Liver (tissue), 9 donors: Measurements from ENCODE around the gene SPAG17. TPM values are rescaled to one million over a fixed set of nuclear protein-coding genes. Genes with fewer than 3 reads are reported as not detected.

Experiments used
- DNase-seq: peaks from one replicate; pipeline ENCODE4 v3.0.0-alpha.2; 2017; ENCODE audit warnings: low spot score
- H3K27ac ChIP-seq, 2 donors: one replicate each; pipeline ENCODE4 v1.7.0; 2013; ENCODE audit warnings: inconsistent platforms in 2 of 2, low read length in 2 of 2, control low read depth in 1 of 2, low read depth in 1 of 2, mild to moderate bottlenecking in 1 of 2
- H3K27me3 ChIP-seq, 4 donors: one replicate each; pipeline versions ENCODE4 v1.6.1 to v1.7.0; 2013; ENCODE audit warnings: low read length in 3 of 4, inconsistent platforms in 1 of 4, mild to moderate bottlenecking in 1 of 4, moderate library complexity in 1 of 4; ENCODE audit not compliant: control insufficient read depth in 4 of 4, insufficient read depth in 4 of 4
- H3K36me3 ChIP-seq, 4 donors: one replicate each; pipeline versions ENCODE4 v1.6.1 to v1.7.0; 2013; ENCODE audit warnings: low read length in 3 of 4, mild to moderate bottlenecking in 3 of 4, low read depth in 1 of 4, moderate library complexity in 1 of 4; ENCODE audit not compliant: control insufficient read depth in 4 of 4, insufficient read depth in 3 of 4
- H3K4me1 ChIP-seq, 4 donors: one replicate each; pipeline versions ENCODE4 v1.6.1 to v1.7.0; 2013; ENCODE audit warnings: low read length in 3 of 4, mild to moderate bottlenecking in 3 of 4, moderate library complexity in 1 of 4; ENCODE audit not compliant: control insufficient read depth in 4 of 4, insufficient read depth in 4 of 4
- H3K4me3 ChIP-seq, 3 donors: one replicate each; pipeline versions ENCODE4 v1.6.1 to v1.7.0; 2013; ENCODE audit warnings: low read length in 3 of 3, control low read depth in 1 of 3, low read depth in 1 of 3, mild to moderate bottlenecking in 1 of 3
- H3K9ac ChIP-seq, 2 donors: one replicate each; pipeline ENCODE4 v1.7.0; 2013; ENCODE audit warnings: low read length in 2 of 2, mild to moderate bottlenecking in 2 of 2, moderate library complexity in 2 of 2, control low read depth in 1 of 2, low read depth in 1 of 2
- H3K9me3 ChIP-seq, 4 donors: one replicate each; pipeline versions ENCODE4 v1.6.1 to v1.7.0; 2013; ENCODE audit warnings: low read length in 3 of 4; ENCODE audit not compliant: control insufficient read depth in 4 of 4
- EGR1 ChIP-seq, 2 donors: IDR thresholded peaks; 2 replicates each; pipeline ENCODE4 v1.6.1; 2016 to 2018; ENCODE audit warnings: antibody characterized with exemption in 2 of 2, low read depth in 2 of 2
- FOXA1 ChIP-seq: IDR thresholded peaks from 2 replicates; pipeline ENCODE4 v1.6.1; 2016; ENCODE audit warnings: antibody characterized with exemption
- GABPA ChIP-seq, 2 donors: IDR thresholded peaks in 1 of 2; conservative IDR thresholded peaks in 1 of 2; 2 replicates each; pipeline ENCODE4 v1.6.1; 2016; ENCODE audit warnings: antibody characterized with exemption in 2 of 2, mild to moderate bottlenecking in 1 of 2, moderate library complexity in 1 of 2
- HNF4A ChIP-seq, 2 donors: conservative IDR thresholded peaks; 2 replicates each; pipeline ENCODE4 v1.6.1; 2016; ENCODE audit warnings: antibody characterized with exemption in 2 of 2, mild to moderate bottlenecking in 2 of 2
- HNF4G ChIP-seq: IDR thresholded peaks from 2 replicates; pipeline ENCODE4 v1.6.1; 2016; ENCODE audit warnings: antibody characterized with exemption
- NR2F2 ChIP-seq: IDR thresholded peaks from 2 replicates; pipeline ENCODE4 v1.6.1; 2016; ENCODE audit warnings: antibody characterized with exemption
- RAD21 ChIP-seq, 2 donors: IDR thresholded peaks; 2 replicates each; pipeline ENCODE4 v1.6.1; 2016; ENCODE audit warnings: antibody characterized with exemption in 2 of 2, mild to moderate bottlenecking in 2 of 2
- SP1 ChIP-seq: IDR thresholded peaks from 2 replicates; pipeline ENCODE4 v1.6.1; 2018; ENCODE audit warnings: antibody characterized with exemption, mild to moderate bottlenecking
- TAF1 ChIP-seq: conservative IDR thresholded peaks from 2 replicates; pipeline ENCODE4 v1.6.1; 2016; ENCODE audit warnings: antibody characterized with exemption, mild to moderate bottlenecking
- WGBS: extraction: QIAGEN DNeasy Blood & Tissue Kit; methylation state at CpG from one replicate; pipeline ENCODE4 v1.1.7; 2013; 5-methylcytosine and 5-hydroxymethylcytosine counted together
- polyA plus RNA-seq, 2 donors: library from polyadenylated mRNA; stranded (reverse) in 1 of 2; unstranded in 1 of 2; fragments of 200-250 nt in 1 of 2; fragments of >200 nt in 1 of 2; fragmentation: Nextera tagmentation in 1 of 2; extraction: Ambion mirVana in 1 of 2; gene quantifications; one replicate each; pipeline versions ENCODE4 v1.2.1 to v1.2.3, GENCODE V29; 2013 to 2015
- total RNA-seq, 2 donors: library from RNA; depleted of rRNA; stranded (reverse); fragments of >200 nt; gene quantifications; one replicate each; pipeline ENCODE4 v1.2.3, GENCODE V29; 2014
- TF ChIP-seq, protein P1 (sequence below): IDR thresholded peaks from 2 replicates; pipeline ENCODE4 v1.6.1; 2016; ENCODE audit warnings: antibody characterized with exemption, mild to moderate bottlenecking
- TF ChIP-seq, protein P2 (sequence below): fragments of 150-350 bp; IDR thresholded peaks from 2 replicates; pipeline ENCODE4 v1.5.1; 2017; ENCODE audit warnings: improper control_type of control experiment, low read depth, low read length; ENCODE audit not compliant: missing input control
- TF ChIP-seq, protein P3 (sequence below): IDR thresholded peaks from 2 replicates; pipeline ENCODE4 v1.6.1; 2016; ENCODE audit warnings: antibody characterized with exemption
- donor health status: healthy.
- donor health status: healthy.
- donor health status: healthy.
- donor health status: healthy.
- donor health status: healthy.

Gene SPAG17
- total and polyA plus RNA-seq, 4 donors = 0.17 to 0.75 TPM; not detected in 2

DNA sequence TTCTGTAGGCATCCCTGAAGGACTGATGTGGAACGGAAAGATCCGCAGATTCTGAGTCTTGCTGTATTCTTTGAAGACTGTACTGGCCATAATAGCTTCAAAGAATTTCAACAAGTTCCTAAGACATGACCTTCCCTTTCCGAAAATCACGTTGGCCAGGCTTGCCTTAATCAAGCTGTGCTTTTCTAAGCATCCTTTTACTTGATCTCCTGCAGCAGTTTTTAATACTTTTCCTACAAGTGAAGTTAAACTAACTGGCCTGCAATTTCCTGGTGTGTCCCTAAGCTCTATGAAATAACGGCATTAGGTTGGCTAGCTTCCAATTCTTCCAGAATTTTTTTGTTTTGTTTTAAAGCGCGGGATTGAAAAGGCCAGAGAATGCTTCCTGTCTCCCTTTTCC is 40.3 kb downstream of the SPAG17 start:
- no peak for DNase-seq
- WGBS = 76% methylated on average over 7 of the region's 7 CpGs
- Histone ChIP-seq H3K9me3 (no peaks in the 10 kb centered on the region), H3K27ac (no peak overlapping the region), H3K27me3 (no peaks in the 10 kb centered on the region), H3K9ac (no peak overlapping the region), H3K4me1 (no peaks in the 10 kb centered on the region), H3K36me3 (no peaks in the 10 kb centered on the region), H3K4me3 (no peak overlapping the region)
- TF ChIP-seq TAF1 = no peak
- TF ChIP-seq GABPA (IDR thresholded peaks at IDR 0.05 in 1 of 2, conservative IDR thresholded peaks at IDR 0.05 in 1 of 2) = no peak
- TF ChIP-seq, protein P1, sequence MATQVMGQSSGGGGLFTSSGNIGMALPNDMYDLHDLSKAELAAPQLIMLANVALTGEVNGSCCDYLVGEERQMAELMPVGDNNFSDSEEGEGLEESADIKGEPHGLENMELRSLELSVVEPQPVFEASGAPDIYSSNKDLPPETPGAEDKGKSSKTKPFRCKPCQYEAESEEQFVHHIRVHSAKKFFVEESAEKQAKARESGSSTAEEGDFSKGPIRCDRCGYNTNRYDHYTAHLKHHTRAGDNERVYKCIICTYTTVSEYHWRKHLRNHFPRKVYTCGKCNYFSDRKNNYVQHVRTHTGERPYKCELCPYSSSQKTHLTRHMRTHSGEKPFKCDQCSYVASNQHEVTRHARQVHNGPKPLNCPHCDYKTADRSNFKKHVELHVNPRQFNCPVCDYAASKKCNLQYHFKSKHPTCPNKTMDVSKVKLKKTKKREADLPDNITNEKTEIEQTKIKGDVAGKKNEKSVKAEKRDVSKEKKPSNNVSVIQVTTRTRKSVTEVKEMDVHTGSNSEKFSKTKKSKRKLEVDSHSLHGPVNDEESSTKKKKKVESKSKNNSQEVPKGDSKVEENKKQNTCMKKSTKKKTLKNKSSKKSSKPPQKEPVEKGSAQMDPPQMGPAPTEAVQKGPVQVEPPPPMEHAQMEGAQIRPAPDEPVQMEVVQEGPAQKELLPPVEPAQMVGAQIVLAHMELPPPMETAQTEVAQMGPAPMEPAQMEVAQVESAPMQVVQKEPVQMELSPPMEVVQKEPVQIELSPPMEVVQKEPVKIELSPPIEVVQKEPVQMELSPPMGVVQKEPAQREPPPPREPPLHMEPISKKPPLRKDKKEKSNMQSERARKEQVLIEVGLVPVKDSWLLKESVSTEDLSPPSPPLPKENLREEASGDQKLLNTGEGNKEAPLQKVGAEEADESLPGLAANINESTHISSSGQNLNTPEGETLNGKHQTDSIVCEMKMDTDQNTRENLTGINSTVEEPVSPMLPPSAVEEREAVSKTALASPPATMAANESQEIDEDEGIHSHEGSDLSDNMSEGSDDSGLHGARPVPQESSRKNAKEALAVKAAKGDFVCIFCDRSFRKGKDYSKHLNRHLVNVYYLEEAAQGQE = no peak
- TF ChIP-seq, protein P2, sequence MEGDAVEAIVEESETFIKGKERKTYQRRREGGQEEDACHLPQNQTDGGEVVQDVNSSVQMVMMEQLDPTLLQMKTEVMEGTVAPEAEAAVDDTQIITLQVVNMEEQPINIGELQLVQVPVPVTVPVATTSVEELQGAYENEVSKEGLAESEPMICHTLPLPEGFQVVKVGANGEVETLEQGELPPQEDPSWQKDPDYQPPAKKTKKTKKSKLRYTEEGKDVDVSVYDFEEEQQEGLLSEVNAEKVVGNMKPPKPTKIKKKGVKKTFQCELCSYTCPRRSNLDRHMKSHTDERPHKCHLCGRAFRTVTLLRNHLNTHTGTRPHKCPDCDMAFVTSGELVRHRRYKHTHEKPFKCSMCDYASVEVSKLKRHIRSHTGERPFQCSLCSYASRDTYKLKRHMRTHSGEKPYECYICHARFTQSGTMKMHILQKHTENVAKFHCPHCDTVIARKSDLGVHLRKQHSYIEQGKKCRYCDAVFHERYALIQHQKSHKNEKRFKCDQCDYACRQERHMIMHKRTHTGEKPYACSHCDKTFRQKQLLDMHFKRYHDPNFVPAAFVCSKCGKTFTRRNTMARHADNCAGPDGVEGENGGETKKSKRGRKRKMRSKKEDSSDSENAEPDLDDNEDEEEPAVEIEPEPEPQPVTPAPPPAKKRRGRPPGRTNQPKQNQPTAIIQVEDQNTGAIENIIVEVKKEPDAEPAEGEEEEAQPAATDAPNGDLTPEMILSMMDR = no peak
- TF ChIP-seq HNF4A (conservative IDR thresholded peaks at IDR 0.05) = no peak
- no peak for TF ChIP-seq EGR1 (IDR thresholded peaks at IDR 0.05; ENCODE audit: low read depth in 2 of 2)
- TF ChIP-seq FOXA1 = no peak
- TF ChIP-seq NR2F2 = no peak
- TF ChIP-seq SP1 = no peak
- TF ChIP-seq, protein P3, sequence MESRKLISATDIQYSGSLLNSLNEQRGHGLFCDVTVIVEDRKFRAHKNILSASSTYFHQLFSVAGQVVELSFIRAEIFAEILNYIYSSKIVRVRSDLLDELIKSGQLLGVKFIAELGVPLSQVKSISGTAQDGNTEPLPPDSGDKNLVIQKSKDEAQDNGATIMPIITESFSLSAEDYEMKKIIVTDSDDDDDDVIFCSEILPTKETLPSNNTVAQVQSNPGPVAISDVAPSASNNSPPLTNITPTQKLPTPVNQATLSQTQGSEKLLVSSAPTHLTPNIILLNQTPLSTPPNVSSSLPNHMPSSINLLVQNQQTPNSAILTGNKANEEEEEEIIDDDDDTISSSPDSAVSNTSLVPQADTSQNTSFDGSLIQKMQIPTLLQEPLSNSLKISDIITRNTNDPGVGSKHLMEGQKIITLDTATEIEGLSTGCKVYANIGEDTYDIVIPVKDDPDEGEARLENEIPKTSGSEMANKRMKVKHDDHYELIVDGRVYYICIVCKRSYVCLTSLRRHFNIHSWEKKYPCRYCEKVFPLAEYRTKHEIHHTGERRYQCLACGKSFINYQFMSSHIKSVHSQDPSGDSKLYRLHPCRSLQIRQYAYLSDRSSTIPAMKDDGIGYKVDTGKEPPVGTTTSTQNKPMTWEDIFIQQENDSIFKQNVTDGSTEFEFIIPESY = no peak

DNA sequence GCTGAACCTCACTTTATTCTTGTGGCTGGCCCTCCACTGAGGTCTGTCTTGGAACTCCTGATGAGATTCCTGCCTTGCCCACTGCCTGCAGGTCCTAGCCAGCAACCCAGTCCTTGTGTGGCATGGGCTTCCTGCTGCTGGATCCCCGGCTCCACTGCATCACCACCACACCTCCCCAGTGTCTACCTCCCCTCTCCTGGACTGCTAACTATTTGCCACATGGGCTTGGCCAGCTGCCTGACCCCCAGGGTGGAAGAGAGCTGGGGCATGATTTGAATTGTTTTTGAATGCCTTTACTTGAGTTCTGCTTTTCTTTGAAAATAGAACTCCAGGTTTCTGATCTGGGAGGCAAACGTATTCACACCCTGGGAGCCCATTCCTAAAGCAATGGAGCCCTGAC is 41.2 kb downstream of the SPAG17 start:
- whole genome bisulfite sequencing = 74% methylated on average over 2 of the region's 2 CpGs
- Histone ChIP-seq H3K4me1 (no peaks in the 10 kb centered on the region), H3K36me3 (no peaks in the 10 kb centered on the region), H3K9ac (no peak overlapping the region), H3K27ac (no peak overlapping the region), H3K27me3 (no peaks in the 10 kb centered on the region), H3K9me3 (no peaks in the 10 kb centered on the region), H3K4me3 (no peak overlapping the region)
- no peak for TF ChIP-seq HNF4G
- TF ChIP-seq RAD21 (IDR thresholded peaks at IDR 0.05) = no peak
- no peak for TF ChIP-seq HNF4A (conservative IDR thresholded peaks at IDR 0.05)
- TF ChIP-seq TAF1 = no peak
- TF ChIP-seq SP1 = no peak
- TF ChIP-seq, protein P2 = no peak
- no peak for TF ChIP-seq EGR1 (IDR thresholded peaks at IDR 0.05; ENCODE audit: low read depth in 2 of 2)
- DNase-seq = no peak
